Globus pallidus (tissue), 1 donor: ENCODE measurements around the gene COPE.

ENCODE experiments used
- DNase-seq: peaks from one replicate; pipeline ENCODE4 v3.0.0-alpha.2; 2015; ENCODE audit warnings: low spot score

COPE gene

DNA sequence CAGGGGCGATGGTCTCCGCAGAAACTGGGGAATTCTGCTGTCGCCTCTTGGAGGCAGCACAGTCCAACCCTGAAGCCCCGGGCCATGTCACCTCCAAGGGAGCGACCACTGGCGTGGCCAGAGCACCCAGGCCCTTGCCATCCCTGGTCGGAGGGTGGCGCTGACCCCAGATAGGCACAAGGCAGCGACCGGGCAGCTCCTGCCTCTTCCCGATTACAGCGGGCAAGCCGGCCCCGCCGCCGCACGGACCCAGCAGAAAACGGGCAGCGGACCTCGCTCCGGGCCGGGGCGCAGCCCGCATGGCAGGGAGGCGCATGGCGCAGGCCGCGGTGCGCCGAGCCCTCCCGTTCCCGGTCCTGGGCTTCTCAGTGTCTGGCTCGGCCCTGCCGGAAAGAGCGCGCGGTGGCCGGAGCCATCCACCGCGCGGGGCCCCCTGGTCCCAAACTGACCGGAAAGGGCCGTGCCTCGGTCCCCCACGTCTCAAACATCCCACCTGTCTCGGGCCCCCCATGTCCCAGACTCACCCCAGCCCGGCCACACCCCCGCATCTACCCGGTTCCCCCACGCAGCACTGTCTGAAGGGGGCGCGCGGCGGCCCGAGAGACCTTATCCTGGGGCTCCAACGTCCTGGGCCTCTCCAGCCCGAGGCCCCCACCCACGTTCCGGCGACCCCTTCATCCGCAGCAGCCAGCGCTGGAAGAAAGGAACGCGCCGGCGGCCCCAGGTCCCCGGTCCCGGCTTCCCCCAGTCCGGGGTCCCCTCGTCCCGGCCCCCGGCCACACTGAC, 24.0 kb downstream of the COPE start:
- DNase-seq = peak; percentile 67

- DNase-seq = peak; percentile 98
Measured at GRCh38 chr19:18894254-18895037, 24.7 kb downstream of the COPE start.

- peak; percentile 33 for DNase-seq
Measured at GRCh38 chr19:18893587-18894253, 25.5 kb downstream of the COPE start.

DNA sequence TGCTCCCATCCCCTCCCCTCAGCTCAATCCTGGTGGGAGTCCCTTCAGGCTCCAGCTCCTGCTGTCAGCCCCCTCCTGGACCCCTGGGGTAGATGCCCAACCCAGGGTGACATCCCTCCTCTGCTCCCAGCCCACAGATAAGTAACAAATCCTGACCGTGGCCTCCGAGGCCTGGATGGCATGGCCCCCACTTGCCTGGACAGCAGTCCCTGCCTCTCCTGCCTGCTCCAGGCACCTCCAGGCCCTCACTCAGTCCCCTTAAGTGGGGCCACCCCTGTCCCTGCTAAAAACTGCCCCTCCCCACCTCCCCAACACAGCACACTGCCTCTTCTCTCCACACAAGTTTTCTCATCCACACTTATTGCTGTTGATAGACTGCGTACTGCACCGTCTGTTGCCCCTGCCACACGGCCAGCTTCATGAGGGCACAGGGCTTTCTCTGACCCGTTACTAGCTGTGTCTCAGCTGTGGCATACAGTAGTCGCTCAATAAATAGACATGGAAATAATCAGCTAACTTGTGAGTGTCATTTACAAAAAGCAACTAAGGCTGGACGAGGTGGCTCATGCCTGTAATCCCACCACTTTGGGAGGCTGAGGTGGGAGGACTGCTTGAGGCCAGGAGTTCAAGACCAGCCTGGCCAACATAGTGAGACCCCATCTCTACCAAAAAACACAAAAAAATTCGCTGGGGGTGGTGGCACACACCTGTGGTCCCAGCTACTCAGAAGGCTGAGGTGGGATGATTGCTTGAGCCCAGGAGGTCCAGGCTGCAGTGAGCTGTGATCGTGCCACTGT, 29.0 kb downstream of the COPE start:
- no peak for DNase-seq

DNA sequence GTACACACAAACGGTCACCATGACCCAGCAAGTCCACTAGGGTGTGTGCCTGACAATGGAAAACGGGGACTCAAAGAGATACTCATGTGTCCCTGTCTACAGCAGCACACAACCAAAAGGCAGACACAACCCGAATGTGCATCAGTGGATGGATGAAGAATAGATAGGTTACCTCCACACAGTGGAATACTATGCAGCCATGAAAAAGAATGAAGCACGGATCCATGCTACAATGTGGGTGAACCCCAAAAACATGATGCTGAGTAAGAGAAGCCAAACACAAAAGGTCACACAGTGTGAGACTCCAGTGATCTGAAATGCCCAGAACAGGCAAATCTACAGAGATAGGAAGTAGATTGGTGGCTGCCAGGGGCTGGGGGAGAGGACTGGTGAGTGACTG, 32.2 kb downstream of the COPE start:
- no peak for DNase-seq

DNA sequence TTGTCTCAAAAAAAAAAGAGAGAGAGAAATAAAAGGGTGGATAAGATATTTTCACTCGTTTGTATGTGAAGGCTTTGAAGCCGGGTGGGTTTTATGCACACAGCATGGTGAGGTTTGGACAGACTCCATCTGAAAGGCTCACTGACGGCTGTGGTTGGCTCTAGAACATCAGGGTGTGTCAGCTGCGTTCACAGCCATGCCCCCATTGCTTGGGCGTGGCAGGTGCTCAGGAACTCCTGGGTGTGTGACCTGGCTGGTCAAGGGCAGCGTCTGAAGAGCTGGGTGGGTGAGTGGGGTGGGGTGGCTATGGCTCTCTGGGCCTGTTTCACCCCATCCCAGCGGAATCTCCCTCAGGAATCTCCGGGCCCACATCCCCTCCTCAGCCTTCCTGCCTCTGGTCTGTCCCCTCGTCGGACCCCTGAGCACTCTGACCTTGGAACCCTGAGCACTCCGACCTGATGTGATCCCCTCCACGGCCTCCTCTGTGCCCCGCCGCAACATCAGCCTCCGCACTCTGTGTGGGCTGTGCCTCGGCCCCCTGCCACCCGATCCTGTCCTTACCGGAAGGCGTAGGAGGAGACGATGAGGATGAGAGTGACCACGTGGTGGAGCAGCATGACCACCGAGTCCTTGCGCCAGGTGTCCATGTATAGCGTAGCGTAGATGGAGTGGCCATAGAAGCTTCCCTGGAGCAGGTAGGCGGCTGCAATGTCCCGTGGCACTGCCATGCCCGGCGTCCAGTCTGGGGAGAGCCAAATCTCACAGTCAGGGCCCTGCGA, 35.5 kb downstream of the COPE start:
- DNase-seq = no peak

- DNase-seq = no peak
Measured at GRCh38 chr19:18881491-18881890, 37.7 kb downstream of the COPE start.

GRCh38 chr19:18879579-18880373, 39.4 kb downstream of the COPE start:
- DNase-seq = no peak

DNA sequence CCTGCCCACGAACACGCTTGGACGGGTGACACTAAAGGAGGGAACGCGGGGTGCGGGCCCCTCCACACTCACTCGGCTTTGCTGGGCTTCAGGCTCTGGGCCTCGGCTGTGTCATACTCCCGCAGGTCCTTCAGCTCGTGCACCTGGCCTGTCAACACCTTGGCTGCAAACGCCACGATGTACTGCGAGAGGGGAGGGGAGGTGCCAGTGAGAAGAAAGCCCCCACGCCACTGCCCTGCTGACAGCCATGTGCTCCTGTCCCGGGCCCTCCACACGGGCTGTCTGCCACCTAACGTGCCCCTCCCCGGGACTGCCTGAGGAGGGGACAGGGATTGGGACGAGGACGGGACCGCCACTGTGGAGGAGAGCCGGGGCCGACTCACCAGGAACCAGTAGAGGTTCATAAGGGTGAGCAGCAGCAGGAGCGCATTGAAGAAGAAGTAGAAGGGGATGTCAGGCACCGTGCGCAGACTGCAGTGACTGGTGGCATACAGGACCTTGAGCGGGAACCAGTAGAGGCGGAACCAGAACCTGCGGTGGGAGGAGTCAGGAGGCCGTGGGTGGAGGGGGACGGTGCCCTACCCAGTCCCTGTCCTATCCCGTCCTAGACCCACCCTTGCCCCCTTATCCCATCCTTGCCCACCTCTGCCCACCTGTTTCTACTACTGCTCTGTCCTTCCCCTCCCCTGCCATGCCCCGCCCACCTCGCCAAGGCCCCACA, 40.2 kb downstream of the COPE start:
- DNase-seq = no peak

- DNase-seq = no peak
Measured at GRCh38 chr19:18878058-18878797, 41.0 kb downstream of the COPE start.

GRCh38 chr19:18876865-18877264, 42.3 kb downstream of the COPE start:
- DNase-seq = no peak

- no peak for DNase-seq
Measured at GRCh38 chr19:18875726-18876125, 43.5 kb downstream of the COPE start.

GRCh38 chr19:18871543-18871942, 47.6 kb downstream of the COPE start:
- no peak for DNase-seq

GRCh38 chr19:18870531-18871172, 48.5 kb downstream of the COPE start:
- no peak for DNase-seq

DNA sequence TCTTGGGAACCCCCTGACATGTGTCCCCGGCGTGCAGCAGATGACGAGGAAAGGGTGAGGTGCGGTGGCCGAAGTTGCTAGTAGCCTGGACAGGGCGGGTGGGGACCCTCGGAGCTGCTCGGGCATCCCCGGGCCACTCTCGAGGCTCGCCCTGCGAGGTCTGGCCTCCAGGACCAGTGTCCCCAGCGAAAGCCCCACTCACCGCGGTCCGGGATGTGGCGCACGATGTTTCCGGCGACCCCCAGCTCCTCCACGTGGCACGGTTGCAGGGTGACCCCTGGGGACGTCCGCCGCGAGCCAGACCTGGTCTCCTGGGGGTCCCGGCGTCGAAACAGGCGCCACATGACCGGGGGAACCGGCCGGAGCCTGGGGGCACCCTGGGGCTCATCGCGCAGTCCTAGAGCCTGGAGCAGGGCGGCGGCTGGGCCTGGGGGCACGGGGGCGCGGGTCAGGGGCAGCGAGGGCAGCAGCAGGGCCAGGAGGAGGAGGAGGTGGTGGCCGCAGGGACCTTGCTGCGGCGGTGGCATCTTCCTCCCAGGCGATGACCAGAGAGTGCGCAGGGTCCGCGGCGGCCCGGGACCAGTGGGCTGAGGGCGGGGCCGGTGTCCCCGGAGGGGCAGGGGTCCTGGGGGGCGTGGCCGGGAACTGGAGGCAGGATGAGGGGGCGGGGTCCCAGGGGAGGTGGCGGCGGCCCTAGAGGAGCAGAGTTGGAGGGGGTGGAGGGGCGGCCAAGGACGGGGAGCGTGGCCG, 49.2 kb downstream of the COPE start:
- DNase-seq = no peak

GRCh38 chr19:18869023-18869618, 50.1 kb downstream of the COPE start:
- DNase-seq = no peak

- no peak for DNase-seq
Measured at GRCh38 chr19:18868380-18869022, 50.7 kb downstream of the COPE start.
